22Rv1 (cell line): Measurements from ENCODE around the gene TRPM3.

ENCODE experiments used
- CTCF ChIP-seq: fragments of 450-650 bp; IDR thresholded peaks from 2 replicates; pipeline ENCODE4 v1.5.1; 2017; ENCODE audit warnings: mild to moderate bottlenecking
- ZFX ChIP-seq: fragments of 450-650 bp; IDR thresholded peaks from 2 replicates; pipeline ENCODE4 v1.6.1; 2017; ENCODE audit warnings: antibody characterized with exemption, borderline replicate concordance

GRCh38 chr9:71112866-71113265 is 8.6 kb downstream of the TRPM3 start:
- no peak for TF ChIP-seq CTCF
- no peak for TF ChIP-seq ZFX
